Esophagus mucosa (tissue), 1 donor: ENCODE results near the gene RHOJ. TPM values are rescaled to one million over a fixed set of nuclear protein-coding genes. Genes with fewer than 3 reads are reported as not detected.
"Not testable (repeated sequence)": the region's sequence is repeated elsewhere in the genome, so short reads cannot be mapped to it uniquely, and the experiment has no call there.

Experiments
- ATAC-seq: fragments of 200-7000 bp; cut with Tn5 transposase; one replicate; pipeline ENCODE4 v1.9.1; 2020
- total RNA-seq: library from RNA; stranded (reverse); gene quantifications from one replicate; pipeline ENCODE4 v1.2.4, GENCODE V29; 2023
- donor health status: DM: yes; HTN: yes; CAD: no.

RHOJ gene
- total RNA-seq = 2.0 TPM

- no peak for ATAC-seq
These were observed at the start of gene RHOJ for GRCh38 chr14:63204407-63205043. TSS of gene RHOJ (plus strand) at chr14:63204443. CDS start at chr14:63204870, 427 bp downstream.

GRCh38 chr14:63155511-63156185, 48.6 kb upstream of the RHOJ start:
- ATAC-seq = no peak

- no peak for ATAC-seq
These were observed 47.0 kb upstream of the RHOJ start for GRCh38 chr14:63157195-63157594.

- no peak for ATAC-seq
These were observed 40.9 kb upstream of the RHOJ start for GRCh38 chr14:63163306-63163705.

- peak; percentile 39 for ATAC-seq
These were observed 40.0 kb upstream of the RHOJ start for GRCh38 chr14:63164108-63164683.

GRCh38 chr14:63165267-63165666, 39.0 kb upstream of the RHOJ start:
- not testable (repeated sequence) for ATAC-seq

- ATAC-seq = no peak
These were observed 37.2 kb upstream of the RHOJ start for GRCh38 chr14:63167044-63167443.

GRCh38 chr14:63174760-63175191, 29.5 kb upstream of the RHOJ start:
- ATAC-seq = no peak

GRCh38 chr14:63175531-63175930, 28.7 kb upstream of the RHOJ start:
- no peak for ATAC-seq

- ATAC-seq = peak; percentile 97
These were observed 25.3 kb upstream of the RHOJ start for GRCh38 chr14:63178912-63179311.

GRCh38 chr14:63179383-63179782, 24.9 kb upstream of the RHOJ start:
- peak; percentile 10 for ATAC-seq

- no peak for ATAC-seq
These were observed 24.2 kb upstream of the RHOJ start for GRCh38 chr14:63180011-63180410.

GRCh38 chr14:63182968-63183367, 21.3 kb upstream of the RHOJ start:
- peak; percentile 12 for ATAC-seq

GRCh38 chr14:63186453-63186852, 17.8 kb upstream of the RHOJ start:
- ATAC-seq = no peak

GRCh38 chr14:63191211-63191610, 13.0 kb upstream of the RHOJ start:
- no peak for ATAC-seq

- peak; percentile 65 for ATAC-seq
These were observed 12.2 kb upstream of the RHOJ start for GRCh38 chr14:63192085-63192484.

- no peak for ATAC-seq
These were observed 11.0 kb upstream of the RHOJ start for GRCh38 chr14:63193236-63193635.

GRCh38 chr14:63200035-63200740, 4.1 kb upstream of the RHOJ start:
- no peak for ATAC-seq

- ATAC-seq = no peak
These were observed 3.5 kb upstream of the RHOJ start for GRCh38 chr14:63200767-63201166.

- no peak for ATAC-seq
These were observed 1.2 kb upstream of the RHOJ start for GRCh38 chr14:63203015-63203414.

- peak; percentile 68 for ATAC-seq
These were observed 431 bp upstream of the RHOJ start for GRCh38 chr14:63203618-63204406.

- ATAC-seq = no peak
These were observed 867 bp downstream of the RHOJ start for GRCh38 chr14:63205044-63205575.
